Stomach (tissue), 4 donors: ENCODE results near the gene BTBD10.

Source experiments
- CTCF ChIP-seq, 7 experiments: fragments of 450-650 bp in 4 of 7; fragments of 200-600 bp in 3 of 7; sonication (generic) in 3 of 7; IDR thresholded peaks; one replicate each; pipeline ENCODE4 v1.5.1; 2016 to 2019; ENCODE audit warnings: antibody characterized with exemption in 7 of 7, control low read depth in 2 of 7, mild to moderate bottlenecking in 1 of 7
- EP300 ChIP-seq: sonication (generic); formaldehyde crosslinking; IDR thresholded peaks from one replicate; pipeline ENCODE4 v1.6.1; 2017; ENCODE audit warnings: antibody characterized with exemption
- POLR2A ChIP-seq, 4 donors: fragments of 450-650 bp; IDR thresholded peaks; one replicate each; pipeline ENCODE4 v1.6.1; 2016; ENCODE audit warnings: antibody characterized with exemption in 4 of 4, control low read depth in 2 of 4, mild to moderate bottlenecking in 1 of 4, moderate library complexity in 1 of 4
- POLR2AphosphoS5 ChIP-seq, 3 donors: sonication (generic); formaldehyde crosslinking; IDR thresholded peaks; one replicate each; pipeline ENCODE4 v1.6.1; 2016; ENCODE audit warnings: antibody characterized with exemption in 3 of 3

DNA sequence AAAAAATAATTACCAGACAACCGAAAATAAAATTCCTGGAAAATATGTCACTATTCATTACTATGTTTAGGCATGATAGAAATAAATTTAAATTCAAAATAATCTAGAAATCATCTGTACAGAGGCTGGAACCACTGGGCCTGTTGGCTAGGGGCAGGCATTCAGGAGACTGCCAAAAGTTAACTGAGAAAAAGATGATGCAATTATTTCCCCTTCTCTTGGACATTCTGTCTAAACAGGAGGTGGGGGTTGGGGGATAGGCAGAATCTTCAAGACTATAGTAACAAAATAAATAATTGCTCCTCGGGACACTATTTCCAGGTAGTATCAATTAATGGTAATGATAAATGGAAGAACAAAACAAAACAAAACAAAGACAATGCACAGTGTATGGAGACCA lies 14.1 kb downstream of the BTBD10 start:
- no peak for TF ChIP-seq CTCF (IDR thresholded peaks at IDR 0.05)
- TF ChIP-seq POLR2A (IDR thresholded peaks at IDR 0.05): no peak
- no peak for TF ChIP-seq EP300
- no peak for TF ChIP-seq POLR2AphosphoS5 (IDR thresholded peaks at IDR 0.05)
